Motor neuron (in vitro differentiated cells): ENCODE measurements around the gene ATXN1. TPM values are rescaled to one million over a fixed set of nuclear protein-coding genes. Genes with fewer than 3 reads are reported as not detected.

ENCODE experiments used
- ATAC-seq, 8 experiments: fragments of 200-7000 bp; cut with Tn5 transposase; replicated peaks in 6 of 8; 2 replicates each; pipeline ENCODE4 v1.8.0; 2021; ENCODE audit warnings: mild to moderate bottlenecking in 8 of 8, moderate library complexity in 8 of 8
- H3K27ac ChIP-seq, 2 donors: fragments of 250-450 bp; sonication (Bioruptor Pico); 2 replicates each; pipeline ENCODE4 v1.9.0; 2021; ENCODE audit warnings: antibody characterized with exemption in 2 of 2, mild to moderate bottlenecking in 2 of 2, moderate library complexity in 1 of 2
- H3K4me1 ChIP-seq, 2 donors: fragments of 250-450 bp; sonication (Bioruptor Pico); replicated peaks in 1 of 2; 2 replicates each; pipeline ENCODE4 v1.6.1; 2021; ENCODE audit warnings: antibody characterized with exemption in 2 of 2, mild to moderate bottlenecking in 2 of 2, moderate library complexity in 1 of 2
- H3K4me3 ChIP-seq, 5 donors: fragments of 250-450 bp; sonication (Bioruptor Pico); 2 replicates each; pipeline ENCODE4 v1.9.0; 2021; ENCODE audit warnings: antibody characterized with exemption in 5 of 5, mild to moderate bottlenecking in 5 of 5, moderate library complexity in 4 of 5
- WGBS, 10 experiments: fragments of 450-650 bp; shearing (Covaris generic); methylation state at CpG; one replicate each; pipeline ENCODE4 v1.0.0; 2022; 5-methylcytosine and 5-hydroxymethylcytosine counted together
- in situ Hi-C, 9 experiments: fragments of 400-800 bp; cut with MboI; loops; one replicate each; pipeline ENCODE4 v1.15.0; 2021; ENCODE audit warnings: low sequenced_read_pairs in 9 of 9, low pct_unique_long_range_greater_than_20kb in 2 of 9; ENCODE audit not compliant: unreplicated experiment in 9 of 9
- total RNA-seq, 8 experiments: library from RNA; unstranded; fragments of 300-600 nt; gene quantifications; 2 replicates each; pipeline versions ENCODE4 v1.2.3 to v1.2.4, GENCODE V29; 2022

The ATXN1 gene
- total RNA-seq, 8 experiments from 2014 or later = 8.9 to 64.9 (median 18.3) TPM

- no peak for ATAC-seq
- in situ Hi-C loops = no loop called here
- Histone ChIP-seq H3K4me3 (no peak overlapping the region), H3K4me1 (peaks cover 0 to 13% of the 10 kb centered on the region in 2 donors), H3K27ac (no peak overlapping the region)
- 91 to 100% (median 94%) methylated on average over 2 to 4 of the region's 5 CpGs; no CpG with 5 or more reads in 5 of the 10 experiments for WGBS, 10 experiments
These were observed 269.5 kb downstream of the ATXN1 start for GRCh38 chr6:16491666-16492313.

GRCh38 chr6:16490616-16491015 lies 270.6 kb downstream of the ATXN1 start:
- H3K4me3 ChIP-seq = no peak overlapping the region
- WGBS, 10 experiments = 67 to 100% (median 81%) methylated on average over 1 to 2 of the region's 2 CpGs; no CpG with 5 or more reads in 4 of the 10 experiments
- in situ Hi-C loops = no loop called here
- no peak overlapping the region for H3K27ac ChIP-seq
- peaks cover 0 to 4% of the 10 kb centered on the region in 2 donors for H3K4me1 ChIP-seq
- ATAC-seq = no peak

GRCh38 chr6:16488813-16489212 lies 272.4 kb downstream of the ATXN1 start:
- no peak overlapping the region for H3K4me3 ChIP-seq
- ATAC-seq = no peak
- H3K4me1 ChIP-seq = no peaks in the 10 kb centered on the region
- in situ Hi-C loops = no loop called here
- WGBS, 10 experiments = 20 to 100% (median 81%) methylated on average over 1 to 2 of the region's 2 CpGs; no CpG with 5 or more reads in 4 of the 10 experiments
- no peak overlapping the region for H3K27ac ChIP-seq

GRCh38 chr6:16487996-16488674 lies 273.1 kb downstream of the ATXN1 start:
- no peaks in the 10 kb centered on the region for H3K4me1 ChIP-seq
- no peak overlapping the region for H3K27ac ChIP-seq
- no peak overlapping the region for H3K4me3 ChIP-seq
- in situ Hi-C loops = no loop called here
- no peak for ATAC-seq
- 50 to 100% (median 87%) methylated on average over 1 to 6 of the region's 6 CpGs; no CpG with 5 or more reads in 1 of the 10 experiments for WGBS, 10 experiments

GRCh38 chr6:16486661-16487060 lies 274.6 kb downstream of the ATXN1 start:
- no peak for ATAC-seq
- in situ Hi-C loops = no loop called here
- WGBS, 10 experiments = 89 to 100% (median 97%) methylated on average over 1 to 9 of the region's 11 CpGs; no CpG with 5 or more reads in 2 of the 10 experiments
- Histone ChIP-seq H3K4me1 (no peaks in the 10 kb centered on the region), H3K27ac (no peak overlapping the region), H3K4me3 (no peak overlapping the region)

- in situ Hi-C loops = no loop called here
- peak in 1 of 8 experiments; percentile 27 for ATAC-seq
- H3K4me1 ChIP-seq = no peaks in the 10 kb centered on the region
- WGBS, 10 experiments = 40 to 100% (median 67%) methylated on average over 1 to 2 of the region's 2 CpGs; no CpG with 5 or more reads in 3 of the 10 experiments
- no peak overlapping the region for H3K4me3 ChIP-seq
- no peak overlapping the region for H3K27ac ChIP-seq
These were observed 277.9 kb downstream of the ATXN1 start for GRCh38 chr6:16483315-16483875.

- no peak for ATAC-seq
- 50 to 100% (median 65%) methylated on average over 1 of the region's 1 CpG; no CpG with 5 or more reads in 2 of the 10 experiments for WGBS, 10 experiments
These were observed 278.5 kb downstream of the ATXN1 start for GRCh38 chr6:16482702-16483314.

GRCh38 chr6:16481697-16482399 lies 279.4 kb downstream of the ATXN1 start:
- no peaks in the 10 kb centered on the region for H3K4me1 ChIP-seq
- 71 to 100% (median 92%) methylated on average over 1 to 3 of the region's 3 CpGs; no CpG with 5 or more reads in 2 of the 10 experiments for WGBS, 10 experiments
- H3K4me3 ChIP-seq = no peak overlapping the region
- H3K27ac ChIP-seq = no peak overlapping the region
- ATAC-seq = peak in 2 of 8 experiments; percentile 45 to 62
- in situ Hi-C loops = no loop called here

More at GRCh38 chr6:16482702-16483314, 278.5 kb downstream of the ATXN1 start:
- H3K27ac ChIP-seq = no peak overlapping the region
- no peaks in the 10 kb centered on the region for H3K4me1 ChIP-seq
- in situ Hi-C loops = no loop called here
- no peak overlapping the region for H3K4me3 ChIP-seq

- 0 to 100% (median 48%) methylated on average over 1 to 4 of the region's 4 CpGs; no CpG with 5 or more reads in 2 of the 10 experiments for WGBS, 10 experiments
- peak in 2 of 8 experiments; percentile 33 to 74 for ATAC-seq
- in situ Hi-C loops = no loop called here
- Histone ChIP-seq H3K4me3 (no peak overlapping the region), H3K27ac (no peak overlapping the region), H3K4me1 (no peaks in the 10 kb centered on the region)
These were observed 280.3 kb downstream of the ATXN1 start for GRCh38 chr6:16480763-16481560.

- in situ Hi-C loops = no loop called here
- WGBS, 10 experiments = 64 to 100% (median 88%) methylated on average over 1 to 5 of the region's 12 CpGs
- Histone ChIP-seq H3K27ac (no peak overlapping the region), H3K4me1 (no peaks in the 10 kb centered on the region), H3K4me3 (no peak overlapping the region)
- no peak for ATAC-seq
These were observed 283.7 kb downstream of the ATXN1 start for GRCh38 chr6:16477367-16478149.

GRCh38 chr6:16476861-16477260 lies 284.4 kb downstream of the ATXN1 start:
- H3K4me3 ChIP-seq = no peak overlapping the region
- peaks cover under 1 to 2% of the 10 kb centered on the region in 2 donors for H3K4me1 ChIP-seq
- 69 to 100% (median 79%) methylated on average over 2 to 7 of the region's 7 CpGs; no CpG with 5 or more reads in 1 of the 10 experiments for WGBS, 10 experiments
- in situ Hi-C loops = no loop called here
- no peak overlapping the region for H3K27ac ChIP-seq
- ATAC-seq = no peak
